A204.1 (cell line): ENCODE data around the gene CHURC1.
A peak's percentile ranks its signal among the peaks of the same experiment; 100 is the strongest.

ENCODE experiments used
- FAIRE-seq: peaks from 2 replicates; lab custom pipeline; 2012; peaks lifted over from hg19 to GRCh38; lab: Jason Lieb, UNC

Gene CHURC1

GRCh38 chr14:64914237-64915028, at the start of gene CHURC1:
TSS of gene CHURC1 (plus strand) at chr14:64914455. CDS start at chr14:64914496, 41 bp downstream.
- FAIRE-seq: peak; percentile 94

- FAIRE-seq: no peak
Measured at GRCh38 chr14:64865109-64865508, 49.1 kb upstream of the CHURC1 start.

- no peak for FAIRE-seq
Measured at GRCh38 chr14:64865992-64866391, 48.3 kb upstream of the CHURC1 start.

- no peak for FAIRE-seq
Measured at GRCh38 chr14:64867182-64867581, 47.1 kb upstream of the CHURC1 start.

GRCh38 chr14:64868379-64868778, 45.9 kb upstream of the CHURC1 start:
- no peak for FAIRE-seq

GRCh38 chr14:64868841-64869240, 45.4 kb upstream of the CHURC1 start:
- no peak for FAIRE-seq

- no peak for FAIRE-seq
Measured at GRCh38 chr14:64870160-64870559, 44.1 kb upstream of the CHURC1 start.

- FAIRE-seq: no peak
Measured at GRCh38 chr14:64871344-64871743, 42.9 kb upstream of the CHURC1 start.

- no peak for FAIRE-seq
Measured at GRCh38 chr14:64873506-64874219, 40.6 kb upstream of the CHURC1 start.

GRCh38 chr14:64875350-64875749, 38.9 kb upstream of the CHURC1 start:
- FAIRE-seq: no peak

- no peak for FAIRE-seq
Measured at GRCh38 chr14:64877846-64878245, 36.4 kb upstream of the CHURC1 start.

GRCh38 chr14:64878837-64879634, 35.2 kb upstream of the CHURC1 start:
- FAIRE-seq: no peak

GRCh38 chr14:64879635-64880220, 34.5 kb upstream of the CHURC1 start, which contains the start of gene SPTB:
TSS of gene SPTB (minus strand) at chr14:64879907. CDS start at chr14:64823094, 56,813 bp downstream.
- FAIRE-seq: no peak

GRCh38 chr14:64880221-64881121, 33.8 kb upstream of the CHURC1 start:
- no peak for FAIRE-seq

- FAIRE-seq: no peak
Measured at GRCh38 chr14:64885559-64885958, 28.7 kb upstream of the CHURC1 start.

GRCh38 chr14:64889352-64889751, 24.9 kb upstream of the CHURC1 start:
- no peak for FAIRE-seq

- FAIRE-seq: no peak
Measured at GRCh38 chr14:64891173-64891838, 22.9 kb upstream of the CHURC1 start.

- peak; percentile 96 for FAIRE-seq
Measured at GRCh38 chr14:64891839-64892375, 22.3 kb upstream of the CHURC1 start.

- no peak for FAIRE-seq
Measured at GRCh38 chr14:64899958-64900357, 14.3 kb upstream of the CHURC1 start.

GRCh38 chr14:64906022-64906421, 8.2 kb upstream of the CHURC1 start:
- FAIRE-seq: no peak
